Neural progenitor cell (in vitro differentiated cells): ENCODE results near the gene THAP12.

Source experiments
- EZH2 ChIP-seq: fragments of 200-600 bp; sonication (generic); IDR thresholded peaks from 2 replicates; pipeline ENCODE4 v1.6.1; 2017; ENCODE audit warnings: antibody characterized with exemption, mild to moderate bottlenecking, moderate library complexity
- EZH2phosphoT487 ChIP-seq: fragments of 200-600 bp; sonication (generic); IDR thresholded peaks from 2 replicates; pipeline ENCODE4 v1.6.1; 2017; ENCODE audit warnings: antibody characterized with exemption
- TF ChIP-seq, protein P1 (sequence below): fragments of 200-600 bp; sonication (generic); IDR thresholded peaks from 2 replicates; pipeline ENCODE4 v1.5.1; 2017; ENCODE audit warnings: antibody characterized with exemption, mild to moderate bottlenecking

DNA sequence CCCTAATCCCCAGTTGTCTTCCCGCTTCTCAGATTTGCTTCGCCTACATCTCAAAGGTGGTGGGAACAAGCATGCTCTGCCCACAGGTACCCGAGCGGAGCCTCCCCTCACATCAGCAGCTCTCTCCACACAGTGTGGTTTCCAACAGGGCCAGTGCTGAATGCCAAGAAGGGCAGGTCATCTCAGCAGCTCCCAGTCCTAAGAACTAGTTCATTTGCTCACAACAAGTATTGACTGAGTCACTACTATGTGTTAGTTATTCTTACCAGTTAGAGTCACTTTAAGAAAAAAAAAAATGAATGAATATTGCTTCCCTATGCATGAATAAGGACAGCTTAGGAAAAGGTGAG lies 66.2 kb downstream of the THAP12 start:
- TF ChIP-seq, protein P1, sequence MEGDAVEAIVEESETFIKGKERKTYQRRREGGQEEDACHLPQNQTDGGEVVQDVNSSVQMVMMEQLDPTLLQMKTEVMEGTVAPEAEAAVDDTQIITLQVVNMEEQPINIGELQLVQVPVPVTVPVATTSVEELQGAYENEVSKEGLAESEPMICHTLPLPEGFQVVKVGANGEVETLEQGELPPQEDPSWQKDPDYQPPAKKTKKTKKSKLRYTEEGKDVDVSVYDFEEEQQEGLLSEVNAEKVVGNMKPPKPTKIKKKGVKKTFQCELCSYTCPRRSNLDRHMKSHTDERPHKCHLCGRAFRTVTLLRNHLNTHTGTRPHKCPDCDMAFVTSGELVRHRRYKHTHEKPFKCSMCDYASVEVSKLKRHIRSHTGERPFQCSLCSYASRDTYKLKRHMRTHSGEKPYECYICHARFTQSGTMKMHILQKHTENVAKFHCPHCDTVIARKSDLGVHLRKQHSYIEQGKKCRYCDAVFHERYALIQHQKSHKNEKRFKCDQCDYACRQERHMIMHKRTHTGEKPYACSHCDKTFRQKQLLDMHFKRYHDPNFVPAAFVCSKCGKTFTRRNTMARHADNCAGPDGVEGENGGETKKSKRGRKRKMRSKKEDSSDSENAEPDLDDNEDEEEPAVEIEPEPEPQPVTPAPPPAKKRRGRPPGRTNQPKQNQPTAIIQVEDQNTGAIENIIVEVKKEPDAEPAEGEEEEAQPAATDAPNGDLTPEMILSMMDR, result no peak
- TF ChIP-seq EZH2, result no peak
- no peak for TF ChIP-seq EZH2phosphoT487
